Transverse colon (tissue), 4 donors: ENCODE data around the gene TRPM2. TPM values are rescaled to one million over a fixed set of nuclear protein-coding genes. Genes with fewer than 3 reads are reported as not detected.
A peak's percentile ranks its signal among the peaks of the same experiment; 100 is the strongest.

ENCODE experiments used
- DNase-seq: peaks from one replicate; pipeline ENCODE4 v3.0.0-alpha.2; 2019
- H3K27ac ChIP-seq, 4 donors: fragments of 200-600 bp; sonication (generic); 2 replicates each; pipeline ENCODE4 v1.5.1; 2016 to 2018; ENCODE audit warnings: inconsistent platforms in 4 of 4
- H3K27me3 ChIP-seq: fragments of 200-600 bp; sonication (generic); 2 replicates; pipeline ENCODE4 v1.5.1; 2017; ENCODE audit warnings: inconsistent platforms
- H3K36me3 ChIP-seq, 4 donors: fragments of 200-600 bp; sonication (generic); 2 replicates each; pipeline ENCODE4 v1.5.1; 2017 to 2019; ENCODE audit warnings: inconsistent platforms in 4 of 4
- H3K4me1 ChIP-seq, 4 donors: fragments of 200-600 bp; sonication (generic); 2 replicates each; pipeline ENCODE4 v1.5.1; 2017 to 2020; ENCODE audit warnings: inconsistent platforms in 4 of 4
- H3K4me3 ChIP-seq, 4 donors: fragments of 200-600 bp; sonication (generic); 1 replicate in 1 of 4; 2 replicates in 3 of 4; pipeline versions ENCODE4 v1.5.1 to v1.6.1; 2017 to 2019; ENCODE audit warnings: inconsistent platforms in 4 of 4
- H3K9me3 ChIP-seq, 2 donors: fragments of 200-600 bp; sonication (generic); 2 replicates each; pipeline ENCODE4 v1.5.1; 2017 to 2019; ENCODE audit warnings: inconsistent platforms in 2 of 2
- EP300 ChIP-seq: sonication (generic); formaldehyde crosslinking; IDR thresholded peaks from one replicate; pipeline ENCODE4 v1.6.1; 2017; ENCODE audit warnings: antibody characterized with exemption, low read depth
- POLR2A ChIP-seq: fragments of 450-650 bp; IDR thresholded peaks from one replicate; pipeline ENCODE4 v1.6.1; 2016; ENCODE audit warnings: antibody characterized with exemption, mild to moderate bottlenecking, moderate library complexity
- POLR2AphosphoS5 ChIP-seq, 3 donors: sonication (generic); formaldehyde crosslinking; IDR thresholded peaks; one replicate each; pipeline ENCODE4 v1.6.1; 2016; ENCODE audit warnings: antibody characterized with exemption in 3 of 3
- WGBS, 2 donors: methylation state at CpG; one replicate each; pipeline ENCODE4 v1.1.5; 2018; ENCODE audit warnings: low coverage in 1 of 2; 5-methylcytosine and 5-hydroxymethylcytosine counted together
- in situ Hi-C, 4 donors: fragments of 200-750 bp; cut with MboI; loops; one replicate each; pipeline versions ENCODE4 v1.15.0 to v1.15.1; 2017; ENCODE audit warnings: low sequenced_read_pairs in 3 of 4, low pct_ligation_motif_present in 1 of 4, low pct_unique_long_range_greater_than_20kb in 1 of 4
- intact Hi-C: fragments of 100-400 bp; cut with DNase I; formaldehyde crosslinking; loops from one replicate; pipeline ENCODE4 v1.15.1; 2023; ENCODE audit warnings: low total_unique reads
- total RNA-seq, 4 donors: library from RNA; depleted of rRNA; stranded (reverse); fragments of >200 nt; gene quantifications; one replicate each; pipeline ENCODE4 v1.1.0, GENCODE V29; 2016
- TF ChIP-seq, protein P1 (sequence below), 5 experiments: fragments of 200-600 bp in 3 of 5; fragments of 450-650 bp in 2 of 5; sonication (generic) in 3 of 5; IDR thresholded peaks; 1 replicate in 2 of 5; 2 replicates in 3 of 5; pipeline ENCODE4 v1.5.1; 2016 to 2017; ENCODE audit warnings: antibody characterized with exemption in 5 of 5, inconsistent platforms in 3 of 5, mild to moderate bottlenecking in 2 of 5, moderate library complexity in 1 of 5

TRPM2 gene
- total RNA-seq, 4 donors from 2014 or later, result 2.3 to 2.9 (median 2.6) TPM; not detected in 1

DNA sequence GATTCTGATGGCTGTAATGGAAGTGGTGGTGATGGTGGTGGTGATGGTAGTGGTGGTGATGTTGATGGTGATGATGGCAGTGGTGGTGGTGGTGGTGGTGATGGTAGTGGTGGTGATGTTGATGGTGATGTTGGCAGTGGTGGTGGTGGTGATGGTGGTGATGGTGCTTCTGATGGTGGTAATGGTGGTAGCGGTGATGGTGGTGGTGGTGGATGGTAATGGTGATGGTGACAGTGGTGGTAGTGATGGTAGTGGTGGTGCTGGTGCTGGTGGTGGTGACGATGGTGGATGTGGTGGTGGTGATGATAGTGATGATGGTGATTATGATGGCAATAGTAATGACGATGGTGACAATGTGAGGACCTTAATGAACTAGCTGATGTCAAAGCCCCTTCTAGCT lies 66.3 kb downstream of the TRPM2 start:
- TF ChIP-seq POLR2A (no peak), EP300 (no peak), POLR2AphosphoS5 (IDR thresholded peaks at IDR 0.05) (no peak)
- TF ChIP-seq, protein P1, sequence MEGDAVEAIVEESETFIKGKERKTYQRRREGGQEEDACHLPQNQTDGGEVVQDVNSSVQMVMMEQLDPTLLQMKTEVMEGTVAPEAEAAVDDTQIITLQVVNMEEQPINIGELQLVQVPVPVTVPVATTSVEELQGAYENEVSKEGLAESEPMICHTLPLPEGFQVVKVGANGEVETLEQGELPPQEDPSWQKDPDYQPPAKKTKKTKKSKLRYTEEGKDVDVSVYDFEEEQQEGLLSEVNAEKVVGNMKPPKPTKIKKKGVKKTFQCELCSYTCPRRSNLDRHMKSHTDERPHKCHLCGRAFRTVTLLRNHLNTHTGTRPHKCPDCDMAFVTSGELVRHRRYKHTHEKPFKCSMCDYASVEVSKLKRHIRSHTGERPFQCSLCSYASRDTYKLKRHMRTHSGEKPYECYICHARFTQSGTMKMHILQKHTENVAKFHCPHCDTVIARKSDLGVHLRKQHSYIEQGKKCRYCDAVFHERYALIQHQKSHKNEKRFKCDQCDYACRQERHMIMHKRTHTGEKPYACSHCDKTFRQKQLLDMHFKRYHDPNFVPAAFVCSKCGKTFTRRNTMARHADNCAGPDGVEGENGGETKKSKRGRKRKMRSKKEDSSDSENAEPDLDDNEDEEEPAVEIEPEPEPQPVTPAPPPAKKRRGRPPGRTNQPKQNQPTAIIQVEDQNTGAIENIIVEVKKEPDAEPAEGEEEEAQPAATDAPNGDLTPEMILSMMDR (IDR thresholded peaks at IDR 0.05), result no peak
- Histone ChIP-seq H3K9me3 (no peaks in the 10 kb centered on the region), H3K4me3 (no peak overlapping the region), H3K4me1 (no peaks in the 10 kb centered on the region), H3K27ac (no peak overlapping the region), H3K27me3 (peaks cover 17% of the 10 kb centered on the region), H3K36me3 (no peaks in the 10 kb centered on the region)
- 88 to 93% methylated on average over 3 of the region's 3 CpGs for WGBS, 2 donors
- in situ Hi-C loops (no loop called here), intact Hi-C loops (no loop called here)
- no peak for DNase-seq

DNA sequence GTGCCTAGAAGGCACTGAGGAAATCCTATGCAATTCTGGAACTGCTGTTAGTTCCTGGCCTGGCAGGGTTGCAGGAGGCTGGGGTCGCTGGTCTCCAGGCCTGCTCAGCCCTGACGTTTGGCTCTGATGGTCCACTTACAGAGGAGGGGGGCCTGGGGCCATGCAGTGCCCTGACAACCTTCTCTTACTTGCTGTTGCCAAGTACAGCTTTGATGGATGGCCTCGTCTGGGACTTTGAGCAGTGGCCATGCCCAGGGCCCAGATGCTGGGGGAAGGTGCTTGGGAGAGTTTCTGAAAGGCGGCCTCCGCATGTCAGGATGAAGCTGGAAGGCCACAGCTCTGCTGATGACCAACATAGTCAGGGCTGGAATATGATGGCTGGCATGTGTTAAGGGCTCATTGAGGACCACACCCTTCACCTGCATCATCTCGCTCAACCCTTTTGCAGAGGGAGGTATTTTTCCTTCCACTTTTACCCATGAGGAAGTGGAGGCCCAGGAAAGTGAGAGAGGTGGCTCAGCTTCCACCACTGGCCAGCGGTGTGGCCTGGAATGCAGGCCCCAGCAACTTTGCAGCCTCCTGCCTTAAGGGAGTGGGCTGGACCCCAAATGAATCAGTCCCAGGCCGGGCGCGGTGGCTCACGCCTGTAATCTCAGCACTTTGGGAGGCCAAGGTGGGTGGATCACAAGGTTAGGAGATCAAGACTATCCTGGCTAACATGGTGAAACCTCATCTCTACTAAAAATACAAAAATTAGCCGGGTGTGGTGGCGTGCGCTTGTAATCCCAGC lies 67.2 kb downstream of the TRPM2 start:
- in situ Hi-C loops, result no loop called here
- DNase-seq, result no peak
- H3K36me3 ChIP-seq, result no peaks in the 10 kb centered on the region
- TF ChIP-seq POLR2A (no peak), EP300 (no peak), POLR2AphosphoS5 (IDR thresholded peaks at IDR 0.05) (no peak)
- TF ChIP-seq, protein P1 (IDR thresholded peaks at IDR 0.05), result no peak
- H3K4me3 ChIP-seq, result no peak overlapping the region
- H3K4me1 ChIP-seq, result no peaks in the 10 kb centered on the region
- H3K27me3 ChIP-seq, result peaks cover 9% of the 10 kb centered on the region
- H3K27ac ChIP-seq, result no peak overlapping the region
- intact Hi-C loops, result no loop called here
- 85 to 90% methylated on average over 4 to 14 of the region's 14 CpGs for WGBS, 2 donors
- H3K9me3 ChIP-seq, result no peaks in the 10 kb centered on the region

DNA sequence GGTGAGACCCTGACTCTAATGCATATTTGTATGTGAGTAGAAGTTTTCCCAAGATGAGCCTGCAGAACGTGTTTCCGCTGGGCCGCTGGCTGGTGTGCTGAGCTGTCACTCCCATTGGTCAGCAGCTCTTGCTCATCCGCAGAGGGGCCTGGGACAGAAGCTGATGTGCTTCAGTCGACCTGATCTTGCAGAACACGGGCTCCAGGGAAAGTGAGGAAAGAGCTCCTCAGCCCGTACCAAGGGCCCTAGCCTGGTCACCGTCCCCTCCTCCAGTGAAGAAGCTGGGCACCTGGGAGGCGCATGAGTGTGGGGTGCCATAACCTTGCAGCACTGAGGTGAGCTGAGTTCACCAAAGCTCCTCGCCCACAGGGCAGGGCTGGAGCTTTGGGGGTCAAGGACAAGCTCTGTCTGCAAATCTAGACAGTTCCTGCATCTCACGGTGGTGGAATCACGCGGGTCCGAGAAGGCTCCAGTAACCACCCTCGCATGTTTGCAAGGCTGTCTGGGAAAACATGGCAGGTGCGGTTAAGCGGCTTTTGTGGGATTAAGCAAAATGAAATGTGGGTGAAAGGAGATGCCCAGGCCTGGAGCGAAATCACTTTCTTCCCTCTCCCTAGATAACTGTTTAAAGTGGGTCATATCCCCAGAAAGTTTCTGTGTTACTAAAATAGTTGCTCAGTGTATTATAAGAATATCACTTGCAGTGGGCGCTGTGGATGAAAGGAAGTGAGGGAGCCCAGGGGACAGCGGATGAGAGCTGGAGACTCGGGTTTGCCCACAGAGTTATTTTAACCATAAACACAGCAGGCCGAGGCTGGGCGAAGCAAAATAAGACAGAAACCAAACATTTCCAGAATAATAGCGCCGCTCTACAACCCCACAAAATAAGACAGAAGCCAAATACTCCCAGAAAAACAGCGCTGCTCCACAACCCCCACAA lies 68.8 kb downstream of the TRPM2 start:
- peak; percentile 2 for DNase-seq
- no peak for TF ChIP-seq POLR2AphosphoS5 (IDR thresholded peaks at IDR 0.05)
- TF ChIP-seq POLR2A, result no peak
- TF ChIP-seq EP300, result no peak
- TF ChIP-seq, protein P1 (IDR thresholded peaks at IDR 0.05), result no peak
- 84 to 90% methylated on average over 11 to 24 of the region's 26 CpGs for WGBS, 2 donors

DNA sequence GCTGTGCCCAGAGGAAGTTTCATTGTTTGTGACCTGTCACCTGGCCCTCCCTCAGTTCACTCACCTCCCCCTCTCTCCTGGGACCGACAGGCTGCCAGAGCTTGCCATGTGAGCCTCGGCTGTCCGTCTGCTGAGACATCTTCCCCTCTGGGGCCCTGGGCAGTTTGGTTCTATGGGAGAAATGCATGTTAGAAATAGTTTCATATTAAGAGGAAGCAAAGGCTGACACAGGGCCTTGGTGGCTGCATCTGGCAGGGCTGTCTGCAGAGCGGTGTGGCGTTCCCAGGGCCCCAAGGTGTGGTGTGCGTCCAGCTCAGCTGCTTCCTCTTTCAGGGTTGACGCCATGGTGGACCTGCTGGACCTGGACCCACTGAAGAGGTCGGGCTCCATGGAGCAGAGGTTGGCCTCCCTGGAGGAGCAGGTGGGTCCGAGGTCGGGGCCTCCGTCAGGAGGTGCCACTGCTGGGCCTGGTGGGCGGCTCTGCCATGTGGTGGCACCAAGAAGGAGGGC lies 69.9 kb downstream of the TRPM2 start:
- H3K27me3 ChIP-seq, result no peaks in the 10 kb centered on the region
- in situ Hi-C loops, result no loop called here
- H3K27ac ChIP-seq, result no peak overlapping the region
- H3K9me3 ChIP-seq, result no peaks in the 10 kb centered on the region
- intact Hi-C loops, result no loop called here
- H3K4me3 ChIP-seq, result no peak overlapping the region
- DNase-seq, result no peak
- WGBS, 2 donors, result 80% methylated on average over 12 of the region's 12 CpGs; no CpG with 5 or more reads in 1 of the 2 donors
- no peaks in the 10 kb centered on the region for H3K4me1 ChIP-seq
- no peaks in the 10 kb centered on the region for H3K36me3 ChIP-seq
- no peak for TF ChIP-seq POLR2A
- TF ChIP-seq, protein P1 (IDR thresholded peaks at IDR 0.05), result no peak
- no peak for TF ChIP-seq EP300
- TF ChIP-seq POLR2AphosphoS5 (IDR thresholded peaks at IDR 0.05), result no peak

More for the DNA sequence above, 68.8 kb downstream of the TRPM2 start:
- intact Hi-C loops (no loop called here), in situ Hi-C loops (no loop called here)
- H3K4me1 ChIP-seq, result no peaks in the 10 kb centered on the region
- no peaks in the 10 kb centered on the region for H3K27me3 ChIP-seq
- H3K36me3 ChIP-seq, result no peaks in the 10 kb centered on the region
- H3K4me3 ChIP-seq, result no peak overlapping the region
- H3K9me3 ChIP-seq, result no peaks in the 10 kb centered on the region
- H3K27ac ChIP-seq, result no peak overlapping the region
